Fibroblast of the aortic adventitia (primary cell): ENCODE data around the gene DUSP2. TPM values are rescaled to one million over a fixed set of nuclear protein-coding genes. Genes with fewer than 3 reads are reported as not detected.

Source experiments
- DNase-seq: peaks from one replicate; pipeline ENCODE4 v3.0.0-alpha.2; 2010; ENCODE audit warnings: low read depth
- H3K4me3 ChIP-seq: 2 replicates; pipeline ENCODE4 v1.5.1; 2011; ENCODE audit warnings: low read depth, mild to moderate bottlenecking, control low read depth, low read length, moderate library complexity
- CTCF ChIP-seq: IDR thresholded peaks from 2 replicates; pipeline ENCODE4 v1.5.1; 2011; ENCODE audit warnings: mild to moderate bottlenecking, low read length, control low read depth, inconsistent platforms; ENCODE audit not compliant: insufficient read depth
- total RNA-seq: library from RNA; depleted of rRNA; stranded (reverse); fragments of >200 nt; gene quantifications from 2 replicates; pipeline ENCODE4 v1.2.3, GENCODE V29; 2012; ENCODE audit warnings: low replicate concordance

DUSP2 gene
- total RNA-seq, 1 donor: 0.36 TPM

GRCh38 chr2:96106991-96107707 is 38.1 kb downstream of the DUSP2 start:
- TF ChIP-seq CTCF: no peak
- no peak for DNase-seq
- no peak overlapping the region for H3K4me3 ChIP-seq

- DNase-seq: no peak
- TF ChIP-seq CTCF: no peak
- H3K4me3 ChIP-seq: no peak overlapping the region
Observed at GRCh38 chr2:96105994-96106715, 39.1 kb downstream of the DUSP2 start.

- H3K4me3 ChIP-seq: no peak overlapping the region
- no peak for TF ChIP-seq CTCF
- no peak for DNase-seq
Observed at GRCh38 chr2:96105152-96105915, 39.9 kb downstream of the DUSP2 start.

- no peak for TF ChIP-seq CTCF
- no peak for DNase-seq
- H3K4me3 ChIP-seq: no peak overlapping the region
Observed at GRCh38 chr2:96104487-96104861, 40.8 kb downstream of the DUSP2 start.

- no peak for TF ChIP-seq CTCF
- no peak for DNase-seq
- no peak overlapping the region for H3K4me3 ChIP-seq
Observed at GRCh38 chr2:96103761-96104486, 41.3 kb downstream of the DUSP2 start.

- H3K4me3 ChIP-seq: no peak overlapping the region
- DNase-seq: no peak
- no peak for TF ChIP-seq CTCF
Observed at GRCh38 chr2:96103187-96103601, 42.0 kb downstream of the DUSP2 start.
